Neural cell (in vitro differentiated cells): Measurements from ENCODE around the gene ADARB2. TPM values are rescaled to one million over a fixed set of nuclear protein-coding genes. Genes with fewer than 3 reads are reported as not detected.

Source experiments
- H2AFZ ChIP-seq: fragments of 200-600, 300-800 bp; sonication (generic), shearing (Covaris generic); 2 replicates; pipeline ENCODE4 v1.6.0; 2014; ENCODE audit warnings: low read depth, mild to moderate bottlenecking, antibody characterized with exemption, low read length, moderate library complexity
- H3F3A ChIP-seq: fragments of 200-600 bp; shearing (Covaris generic); 2 replicates; pipeline ENCODE4 v1.6.1; 2016; ENCODE audit warnings: mild to moderate bottlenecking, moderate library complexity, mixed read lengths, antibody characterized with exemption, low read length; ENCODE audit not compliant: insufficient read depth, poor library complexity, severe bottlenecking
- H3K27ac ChIP-seq: fragments of 200-600, 300-800 bp; sonication (generic), shearing (Covaris generic); 2 replicates; pipeline ENCODE4 v1.5.1; 2014; ENCODE audit warnings: mild to moderate bottlenecking, low read length, moderate library complexity
- H3K27me3 ChIP-seq: fragments of 300-800, 200-600 bp; sonication (generic), shearing (Covaris generic); 2 replicates; pipeline ENCODE4 v1.6.0; 2014; ENCODE audit warnings: mild to moderate bottlenecking, low read depth, low read length, moderate library complexity; ENCODE audit not compliant: insufficient read depth
- H3K36me3 ChIP-seq: fragments of 300-800, 200-600 bp; sonication (generic), shearing (Covaris generic); 2 replicates; pipeline ENCODE4 v1.5.1; 2014; ENCODE audit warnings: mild to moderate bottlenecking, antibody characterized with exemption, low read length, moderate library complexity; ENCODE audit not compliant: insufficient read depth
- H3K4me2 ChIP-seq: fragments of 300-800, 200-600 bp; sonication (generic), shearing (Covaris generic); 2 replicates; pipeline ENCODE4 v1.6.0; 2014; ENCODE audit warnings: mild to moderate bottlenecking, low read length
- H3K4me3 ChIP-seq: fragments of 300-800, 200-600 bp; sonication (generic), shearing (Covaris generic); 2 replicates; pipeline ENCODE4 v1.5.1; 2014; ENCODE audit warnings: mild to moderate bottlenecking, low read length, moderate library complexity
- H3K79me2 ChIP-seq: fragments of 200-600 bp; shearing (Covaris generic); replicated peaks from 2 replicates; pipeline ENCODE4 v1.6.0; 2014; ENCODE audit warnings: mild to moderate bottlenecking, low read length, moderate library complexity; ENCODE audit not compliant: insufficient read depth
- H3K9ac ChIP-seq: fragments of 300-800, 200-600 bp; sonication (generic), shearing (Covaris generic); 2 replicates; pipeline ENCODE4 v1.6.1; 2016; ENCODE audit warnings: mild to moderate bottlenecking, low read length, mixed read lengths
- H3K9me2 ChIP-seq: fragments of 200-600 bp; shearing (Covaris generic); 2 replicates; pipeline ENCODE4 v1.6.1; 2016; ENCODE audit warnings: mild to moderate bottlenecking, low read length, mixed read lengths; ENCODE audit not compliant: insufficient read depth
- H3K9me3 ChIP-seq: fragments of 200-600, 300-800 bp; sonication (generic), shearing (Covaris generic); 2 replicates; pipeline ENCODE4 v1.6.1; 2016; ENCODE audit warnings: mild to moderate bottlenecking, mixed run types, low read length, moderate library complexity, mixed read lengths
- H4K20me1 ChIP-seq: fragments of 200-600 bp; shearing (Covaris generic); 2 replicates; pipeline ENCODE4 v1.6.1; 2016; ENCODE audit warnings: mild to moderate bottlenecking, mixed run types; ENCODE audit not compliant: insufficient read depth
- CTCF ChIP-seq: fragments of 450-650 bp; IDR thresholded peaks from 2 replicates; pipeline ENCODE4 v1.5.1; 2014; ENCODE audit warnings: antibody characterized with exemption, mild to moderate bottlenecking, moderate library complexity; ENCODE audit not compliant: poor library complexity, severe bottlenecking
- EP300 ChIP-seq: fragments of 450-650 bp; conservative IDR thresholded peaks from 2 replicates; pipeline ENCODE4 v1.6.1; 2014; ENCODE audit warnings: antibody characterized with exemption, mild to moderate bottlenecking, moderate library complexity; ENCODE audit not compliant: poor library complexity, severe bottlenecking
- EZH2 ChIP-seq: fragments of 200-600, 300-800 bp; shearing (Covaris generic), sonication (generic); IDR thresholded peaks from 2 replicates; pipeline ENCODE4 v1.6.1; 2014; ENCODE audit warnings: antibody characterized with exemption, low read length, borderline replicate concordance, mild to moderate bottlenecking; ENCODE audit not compliant: insufficient read depth, poor library complexity, severe bottlenecking
- MXI1 ChIP-seq: fragments of 450-650 bp; conservative IDR thresholded peaks from 2 replicates; pipeline ENCODE4 v1.6.1; 2014; ENCODE audit warnings: antibody characterized with exemption, mild to moderate bottlenecking; ENCODE audit not compliant: poor library complexity, severe bottlenecking
- POLR2AphosphoS5 ChIP-seq: IDR thresholded peaks from 2 replicates; pipeline ENCODE4 v1.6.1; 2012
- RAD21 ChIP-seq: fragments of 450-650 bp; conservative IDR thresholded peaks from 2 replicates; pipeline ENCODE4 v1.6.1; 2014; ENCODE audit warnings: antibody characterized with exemption, mild to moderate bottlenecking, moderate library complexity
- REST ChIP-seq: IDR thresholded peaks from 2 replicates; pipeline ENCODE4 v1.6.1; 2012; ENCODE audit warnings: borderline replicate concordance
- SMC3 ChIP-seq: fragments of 450-650 bp; conservative IDR thresholded peaks from 2 replicates; pipeline ENCODE4 v1.6.1; 2014; ENCODE audit warnings: antibody characterized with exemption, mild to moderate bottlenecking, moderate library complexity; ENCODE audit not compliant: poor library complexity
- TAF1 ChIP-seq: IDR thresholded peaks from 2 replicates; pipeline ENCODE4 v1.6.1; 2012; ENCODE audit warnings: low read depth
- polyA plus RNA-seq: library from polyadenylated mRNA; depleted of rRNA; stranded (reverse); fragments of >200 nt; gene quantifications from 2 replicates; pipeline ENCODE4 v1.2.3, GENCODE V29; 2014

ADARB2 gene
- polyA plus RNA-seq, 1 donor from 2014 or later, result 3.6 TPM

GRCh38 chr10:1289591-1289990 is 447.7 kb downstream of the ADARB2 start:
- Histone ChIP-seq H3K79me2 (no peaks in the 10 kb centered on the region), H2AFZ (no peak overlapping the region), H3K27ac (no peak overlapping the region), H4K20me1 (no peaks in the 10 kb centered on the region), H3K9ac (no peak overlapping the region), H3K4me3 (no peak overlapping the region), H3K9me3 (no peaks in the 10 kb centered on the region), H3K4me2 (no peak overlapping the region), H3K36me3 (no peaks in the 10 kb centered on the region), H3K9me2 (no peaks in the 10 kb centered on the region), H3F3A (no peaks in the 10 kb centered on the region), H3K27me3 (no peaks in the 10 kb centered on the region)
- TF ChIP-seq RAD21 (no peak), CTCF (no peak), REST (no peak), TAF1 (no peak), EZH2 (no peak), SMC3 (no peak), EP300 (no peak), MXI1 (no peak), POLR2AphosphoS5 (no peak)

GRCh38 chr10:1287971-1288401 is 449.3 kb downstream of the ADARB2 start:
- Histone ChIP-seq H4K20me1 (no peaks in the 10 kb centered on the region), H3K4me2 (no peak overlapping the region), H3F3A (no peaks in the 10 kb centered on the region), H3K9ac (no peak overlapping the region), H3K36me3 (no peaks in the 10 kb centered on the region), H3K9me3 (no peaks in the 10 kb centered on the region), H2AFZ (no peak overlapping the region), H3K4me3 (no peak overlapping the region), H3K9me2 (no peaks in the 10 kb centered on the region), H3K27me3 (no peaks in the 10 kb centered on the region), H3K27ac (no peak overlapping the region), H3K79me2 (no peaks in the 10 kb centered on the region)
- TF ChIP-seq SMC3, result no peak
- no peak for TF ChIP-seq CTCF
